ENCODE measurements around the gene CYP4V2.

Gene CYP4V2

DNA sequence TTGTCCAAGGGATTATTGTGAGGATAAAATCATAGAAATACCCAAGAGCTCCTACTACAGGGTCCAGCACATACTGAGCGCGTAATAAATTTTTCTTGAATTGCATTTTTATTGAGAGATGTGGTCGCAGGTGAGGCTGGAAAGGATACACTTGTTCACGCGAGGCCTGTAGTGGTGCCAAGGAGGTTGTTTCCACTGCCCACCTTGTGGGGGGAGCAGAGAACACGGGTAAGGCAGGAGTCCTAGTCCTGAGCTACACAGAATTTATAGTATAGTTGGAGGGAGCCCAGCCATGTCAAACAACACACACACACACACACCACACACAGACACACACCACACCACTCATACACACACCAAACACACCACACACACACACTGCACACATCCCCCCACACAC lies 31.8 kb upstream of the CYP4V2 start:
- no peaks in the 10 kb centered on the region for H3K9me3 ChIP-seq (ENCODE audit: control insufficient read depth, insufficient read depth, low read length)
- H3K27me3 ChIP-seq (ENCODE audit: control insufficient read depth, insufficient read depth, low read length) = no peaks in the 10 kb centered on the region
- no peak overlapping the region for H3K9ac ChIP-seq (ENCODE audit: low read depth, low read length)
- no peak overlapping the region for H3K27ac ChIP-seq (ENCODE audit: low read depth, low read length)
- H3K4me1 ChIP-seq (ENCODE audit: control insufficient read depth, insufficient read depth, low read length) = no peaks in the 10 kb centered on the region
- peaks cover 4% of the 10 kb centered on the region; the same call in 1 of the 2 replicates for H3K36me3 ChIP-seq (ENCODE audit: control insufficient read depth, insufficient read depth, low read length)
- H3K4me3 ChIP-seq (ENCODE audit: low read depth, low read length) = no peak overlapping the region

- Histone ChIP-seq H3K9me3 (ENCODE audit: control insufficient read depth, insufficient read depth, low read length) (no peaks in the 10 kb centered on the region), H3K4me1 (ENCODE audit: control insufficient read depth, insufficient read depth, low read length) (no peaks in the 10 kb centered on the region), H3K4me3 (ENCODE audit: low read depth, low read length) (no peak overlapping the region), H3K9ac (ENCODE audit: low read depth, low read length) (no peak overlapping the region), H3K27ac (ENCODE audit: low read depth, low read length) (no peak overlapping the region), H3K36me3 (ENCODE audit: control insufficient read depth, insufficient read depth, low read length) (no peaks in the 10 kb centered on the region; the same call in 1 of the 2 replicates), H3K27me3 (ENCODE audit: control insufficient read depth, insufficient read depth, low read length) (no peaks in the 10 kb centered on the region)
These were observed 30.2 kb upstream of the CYP4V2 start for GRCh38 chr4:186161138-186161537.

DNA sequence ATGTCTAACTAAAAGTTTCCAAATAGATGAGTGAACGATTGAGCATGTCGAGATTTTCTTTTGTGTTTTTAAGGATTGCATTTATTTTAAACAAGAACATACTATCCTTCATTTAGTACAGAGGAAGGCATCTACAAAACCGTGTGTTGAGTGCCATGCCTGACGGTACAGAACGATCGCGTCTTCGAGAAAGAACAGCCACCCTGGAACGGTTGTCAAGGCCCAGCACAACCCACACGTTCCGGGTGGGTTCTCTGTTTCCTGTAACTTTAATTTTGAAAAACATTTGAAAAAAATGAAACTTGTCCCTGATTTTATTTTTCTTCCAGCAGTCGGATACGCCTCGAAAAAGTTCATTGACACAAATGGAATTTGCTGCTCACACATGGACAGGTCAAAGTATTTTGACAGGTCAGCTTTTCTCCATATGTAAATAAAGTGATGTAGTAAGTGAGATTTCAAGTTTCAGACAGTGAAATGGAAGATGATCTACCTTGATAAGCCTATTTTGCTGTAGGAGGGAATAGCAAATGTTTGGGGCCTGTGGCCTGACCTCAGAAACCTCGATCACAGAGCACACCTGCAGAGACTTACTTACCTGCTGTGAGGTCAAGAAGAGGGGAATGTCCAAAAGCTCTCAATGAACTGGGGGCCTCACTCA lies 24.4 kb upstream of the CYP4V2 start:
- no peaks in the 10 kb centered on the region for H3K36me3 ChIP-seq (ENCODE audit: control insufficient read depth, insufficient read depth, low read length)
- H3K4me1 ChIP-seq (ENCODE audit: control insufficient read depth, insufficient read depth, low read length) = no peaks in the 10 kb centered on the region
- H3K9ac ChIP-seq (ENCODE audit: low read depth, low read length) = no peak overlapping the region
- H3K27ac ChIP-seq (ENCODE audit: low read depth, low read length) = no peak overlapping the region
- no peak overlapping the region for H3K4me3 ChIP-seq (ENCODE audit: low read depth, low read length)
- no peaks in the 10 kb centered on the region for H3K27me3 ChIP-seq (ENCODE audit: control insufficient read depth, insufficient read depth, low read length)
- no peaks in the 10 kb centered on the region for H3K9me3 ChIP-seq (ENCODE audit: control insufficient read depth, insufficient read depth, low read length)

GRCh38 chr4:186167605-186168004 lies 23.8 kb upstream of the CYP4V2 start:
- H3K27me3 ChIP-seq (ENCODE audit: control insufficient read depth, insufficient read depth, low read length) = no peaks in the 10 kb centered on the region
- H3K9me3 ChIP-seq (ENCODE audit: control insufficient read depth, insufficient read depth, low read length) = no peaks in the 10 kb centered on the region
- no peak overlapping the region for H3K4me3 ChIP-seq (ENCODE audit: low read depth, low read length)
- no peaks in the 10 kb centered on the region for H3K4me1 ChIP-seq (ENCODE audit: control insufficient read depth, insufficient read depth, low read length)
- no peak overlapping the region for H3K9ac ChIP-seq (ENCODE audit: low read depth, low read length)
- no peak overlapping the region for H3K27ac ChIP-seq (ENCODE audit: low read depth, low read length)
- no peaks in the 10 kb centered on the region for H3K36me3 ChIP-seq (ENCODE audit: control insufficient read depth, insufficient read depth, low read length)

DNA sequence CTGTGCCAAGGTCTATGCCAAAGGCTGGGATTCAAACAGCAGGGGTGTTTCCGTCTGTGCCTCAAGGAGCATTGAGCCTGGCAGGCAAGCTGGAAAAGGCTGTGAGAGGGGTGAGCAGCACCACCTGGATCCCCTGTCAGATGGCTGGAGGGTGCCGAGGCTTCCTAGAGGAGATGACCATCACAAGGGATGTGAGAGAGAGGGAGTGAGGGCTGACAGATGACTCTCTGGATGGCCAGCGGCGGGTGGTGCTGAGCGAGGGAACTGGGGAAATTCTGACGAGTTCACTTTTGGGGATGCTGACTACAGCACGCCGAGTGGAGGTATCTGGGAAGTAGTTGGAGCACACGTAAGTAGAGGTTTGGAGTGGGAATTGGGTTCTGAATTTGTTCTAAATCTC lies 22.6 kb upstream of the CYP4V2 start:
- Histone ChIP-seq H3K4me3 (ENCODE audit: low read depth, low read length) (no peak overlapping the region), H3K9me3 (ENCODE audit: control insufficient read depth, insufficient read depth, low read length) (no peaks in the 10 kb centered on the region), H3K27ac (ENCODE audit: low read depth, low read length) (no peak overlapping the region), H3K9ac (ENCODE audit: low read depth, low read length) (no peak overlapping the region), H3K4me1 (ENCODE audit: control insufficient read depth, insufficient read depth, low read length) (no peaks in the 10 kb centered on the region), H3K27me3 (ENCODE audit: control insufficient read depth, insufficient read depth, low read length) (no peaks in the 10 kb centered on the region), H3K36me3 (ENCODE audit: control insufficient read depth, insufficient read depth, low read length) (no peaks in the 10 kb centered on the region)

DNA sequence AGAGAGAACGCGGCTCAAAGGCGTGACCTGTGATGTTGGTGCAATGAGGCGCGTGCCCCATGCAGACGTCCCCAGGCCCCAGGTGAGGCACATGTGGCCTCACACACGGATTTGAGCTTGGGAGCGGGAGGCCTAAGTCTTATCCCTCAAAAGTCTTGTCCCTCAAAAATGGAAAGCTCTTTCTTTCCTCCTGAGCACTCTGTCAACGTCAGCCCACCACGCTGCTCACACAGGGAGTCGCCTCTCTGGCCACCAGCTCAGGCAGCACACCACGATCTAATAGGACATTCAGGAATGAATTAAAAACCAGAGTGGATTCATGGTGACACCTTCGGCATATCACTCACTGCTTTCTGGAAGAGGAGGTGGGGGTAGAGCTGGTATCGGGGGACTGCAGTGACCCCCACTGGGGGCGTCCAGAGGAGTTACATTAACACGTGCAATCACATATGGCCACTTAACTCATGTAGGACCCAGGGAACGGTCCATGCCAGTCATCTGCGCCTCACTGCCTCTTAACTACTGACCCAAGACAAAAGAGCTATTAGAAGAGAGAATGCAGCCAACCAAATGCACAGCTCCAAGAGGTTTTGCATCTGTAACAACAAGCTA lies 21.9 kb upstream of the CYP4V2 start:
- no peaks in the 10 kb centered on the region for H3K36me3 ChIP-seq (ENCODE audit: control insufficient read depth, insufficient read depth, low read length)
- H3K4me3 ChIP-seq (ENCODE audit: low read depth, low read length) = no peak overlapping the region
- no peaks in the 10 kb centered on the region for H3K27me3 ChIP-seq (ENCODE audit: control insufficient read depth, insufficient read depth, low read length)
- no peaks in the 10 kb centered on the region for H3K4me1 ChIP-seq (ENCODE audit: control insufficient read depth, insufficient read depth, low read length)
- no peak overlapping the region for H3K9ac ChIP-seq (ENCODE audit: low read depth, low read length)
- H3K9me3 ChIP-seq (ENCODE audit: control insufficient read depth, insufficient read depth, low read length) = no peaks in the 10 kb centered on the region
- H3K27ac ChIP-seq (ENCODE audit: low read depth, low read length) = no peak overlapping the region

GRCh38 chr4:186169945-186170802 lies 21.2 kb upstream of the CYP4V2 start:
- Histone ChIP-seq H3K9ac (ENCODE audit: low read depth, low read length) (no peak overlapping the region), H3K9me3 (ENCODE audit: control insufficient read depth, insufficient read depth, low read length) (no peaks in the 10 kb centered on the region), H3K27ac (ENCODE audit: low read depth, low read length) (no peak overlapping the region), H3K4me1 (ENCODE audit: control insufficient read depth, insufficient read depth, low read length) (no peaks in the 10 kb centered on the region), H3K27me3 (ENCODE audit: control insufficient read depth, insufficient read depth, low read length) (no peaks in the 10 kb centered on the region), H3K4me3 (ENCODE audit: low read depth, low read length) (no peak overlapping the region), H3K36me3 (ENCODE audit: control insufficient read depth, insufficient read depth, low read length) (no peaks in the 10 kb centered on the region)

- Histone ChIP-seq H3K4me1 (ENCODE audit: control insufficient read depth, insufficient read depth, low read length) (no peaks in the 10 kb centered on the region), H3K27ac (ENCODE audit: low read depth, low read length) (no peak overlapping the region), H3K36me3 (ENCODE audit: control insufficient read depth, insufficient read depth, low read length) (no peaks in the 10 kb centered on the region), H3K27me3 (ENCODE audit: control insufficient read depth, insufficient read depth, low read length) (no peaks in the 10 kb centered on the region), H3K9ac (ENCODE audit: low read depth, low read length) (no peak overlapping the region), H3K9me3 (ENCODE audit: control insufficient read depth, insufficient read depth, low read length) (no peaks in the 10 kb centered on the region), H3K4me3 (ENCODE audit: low read depth, low read length) (no peak overlapping the region)
These were observed 20.4 kb upstream of the CYP4V2 start for GRCh38 chr4:186170966-186171365.

GRCh38 chr4:186172546-186172945 lies 18.8 kb upstream of the CYP4V2 start:
- no peak overlapping the region for H3K9ac ChIP-seq (ENCODE audit: low read depth, low read length)
- H3K9me3 ChIP-seq (ENCODE audit: control insufficient read depth, insufficient read depth, low read length) = no peaks in the 10 kb centered on the region
- no peaks in the 10 kb centered on the region for H3K36me3 ChIP-seq (ENCODE audit: control insufficient read depth, insufficient read depth, low read length)
- no peak overlapping the region for H3K27ac ChIP-seq (ENCODE audit: low read depth, low read length)
- H3K4me3 ChIP-seq (ENCODE audit: low read depth, low read length) = no peak overlapping the region
- no peaks in the 10 kb centered on the region for H3K27me3 ChIP-seq (ENCODE audit: control insufficient read depth, insufficient read depth, low read length)
- H3K4me1 ChIP-seq (ENCODE audit: control insufficient read depth, insufficient read depth, low read length) = no peaks in the 10 kb centered on the region

DNA sequence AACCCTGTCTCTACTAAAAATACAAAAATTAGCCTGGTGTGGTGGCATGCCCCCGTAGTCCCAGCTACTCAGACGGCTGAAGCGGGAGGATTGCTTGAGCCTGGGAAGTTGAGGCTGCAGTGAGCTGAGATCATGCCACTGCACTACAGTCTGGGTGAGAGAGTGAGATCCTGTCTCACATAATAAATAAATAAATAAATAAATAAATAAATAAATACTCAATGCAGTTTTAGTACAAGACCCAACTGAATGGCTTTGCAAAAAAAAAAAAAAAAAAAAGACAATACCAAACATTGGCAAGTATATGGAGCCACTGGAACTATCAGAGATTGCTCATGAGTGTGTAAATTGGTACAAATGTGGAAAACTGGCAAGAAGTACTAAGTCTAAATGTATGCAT lies 3.3 kb upstream of the CYP4V2 start:
- no peak overlapping the region for H3K9ac ChIP-seq (ENCODE audit: low read depth, low read length)
- H3K27me3 ChIP-seq (ENCODE audit: control insufficient read depth, insufficient read depth, low read length) = no peaks in the 10 kb centered on the region
- H3K9me3 ChIP-seq (ENCODE audit: control insufficient read depth, insufficient read depth, low read length) = no peaks in the 10 kb centered on the region
- no peak overlapping the region for H3K4me3 ChIP-seq (ENCODE audit: low read depth, low read length)
- no peak overlapping the region for H3K27ac ChIP-seq (ENCODE audit: low read depth, low read length)
- H3K4me1 ChIP-seq (ENCODE audit: control insufficient read depth, insufficient read depth, low read length) = peaks cover 24% of the 10 kb centered on the region
- no peaks in the 10 kb centered on the region for H3K36me3 ChIP-seq (ENCODE audit: control insufficient read depth, insufficient read depth, low read length)

GRCh38 chr4:186189656-186190055 lies 1.7 kb upstream of the CYP4V2 start:
- Histone ChIP-seq H3K9ac (ENCODE audit: low read depth, low read length) (no peak overlapping the region; the same call in 1 of the 2 replicates), H3K27me3 (ENCODE audit: control insufficient read depth, insufficient read depth, low read length) (no peaks in the 10 kb centered on the region), H3K36me3 (ENCODE audit: control insufficient read depth, insufficient read depth, low read length) (no peaks in the 10 kb centered on the region), H3K27ac (ENCODE audit: low read depth, low read length) (peak overlapping the region; percentile 92), H3K4me3 (ENCODE audit: low read depth, low read length) (peak overlapping the region; percentile 73; the same call in 1 of the 2 replicates), H3K4me1 (ENCODE audit: control insufficient read depth, insufficient read depth, low read length) (peaks cover 29% of the 10 kb centered on the region), H3K9me3 (ENCODE audit: control insufficient read depth, insufficient read depth, low read length) (no peaks in the 10 kb centered on the region)
